Measurements from ENCODE around the gene ZPBP2.

DNA sequence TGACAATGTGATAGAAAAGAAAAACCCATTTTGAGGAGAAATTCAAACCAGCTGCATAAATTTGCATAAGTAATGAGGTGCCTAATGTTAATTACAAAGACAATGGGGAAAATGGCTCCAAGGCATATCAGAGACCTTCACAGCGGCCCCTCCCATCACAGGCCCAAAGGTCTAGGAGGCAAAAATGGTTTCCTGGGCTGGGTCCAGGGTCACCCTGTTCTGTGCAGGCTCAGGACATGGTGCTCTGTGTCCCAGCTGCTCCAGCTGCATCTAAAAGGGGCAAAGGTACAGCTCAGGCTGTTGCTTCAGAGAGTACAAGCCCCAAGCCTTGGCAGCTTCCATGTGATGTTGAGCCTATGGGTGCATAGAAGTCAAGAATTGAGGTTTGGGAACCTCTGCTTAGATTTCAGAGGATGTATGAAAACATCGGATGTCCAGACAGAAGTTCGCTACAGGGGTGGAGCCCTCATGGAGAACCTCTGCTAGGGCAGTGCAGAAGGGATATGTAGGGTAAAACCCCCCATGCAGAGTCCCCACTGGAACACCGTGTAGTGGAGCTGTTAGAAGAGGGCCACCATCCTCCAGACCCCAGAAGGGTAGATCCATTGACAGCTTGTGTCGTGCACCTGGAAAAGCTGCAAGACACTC, 44.5 kb upstream of the ZPBP2 start:
- TF ChIP-seq SMAD4 (CRISPR knock-in tag; IDR thresholded peaks at IDR 0.05) = no peak
- TF ChIP-seq, protein P1, sequence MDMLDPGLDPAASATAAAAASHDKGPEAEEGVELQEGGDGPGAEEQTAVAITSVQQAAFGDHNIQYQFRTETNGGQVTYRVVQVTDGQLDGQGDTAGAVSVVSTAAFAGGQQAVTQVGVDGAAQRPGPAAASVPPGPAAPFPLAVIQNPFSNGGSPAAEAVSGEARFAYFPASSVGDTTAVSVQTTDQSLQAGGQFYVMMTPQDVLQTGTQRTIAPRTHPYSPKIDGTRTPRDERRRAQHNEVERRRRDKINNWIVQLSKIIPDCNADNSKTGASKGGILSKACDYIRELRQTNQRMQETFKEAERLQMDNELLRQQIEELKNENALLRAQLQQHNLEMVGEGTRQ (CRISPR knock-in tag; IDR thresholded peaks at IDR 0.05) = no peak
- TF ChIP-seq TCF7 (CRISPR knock-in tag; IDR thresholded peaks at IDR 0.05; ENCODE audit: low read depth) = no peak
- no peak for TF ChIP-seq RELA (CRISPR knock-in tag; IDR thresholded peaks at IDR 0.05; ENCODE audit: borderline replicate concordance)
- TF ChIP-seq ZNF263 (CRISPR knock-in tag; IDR thresholded peaks at IDR 0.05; ENCODE audit: low read depth) = no peak
